Raji (cell line): ENCODE measurements around the gene DENND1A.

Source experiments
- POLR2A ChIP-seq: IDR thresholded peaks from 2 replicates; pipeline ENCODE4 v1.6.1; 2011; ENCODE audit warnings: low read depth, low read length, control low read depth; ENCODE audit not compliant: insufficient read depth

DENND1A gene

DNA sequence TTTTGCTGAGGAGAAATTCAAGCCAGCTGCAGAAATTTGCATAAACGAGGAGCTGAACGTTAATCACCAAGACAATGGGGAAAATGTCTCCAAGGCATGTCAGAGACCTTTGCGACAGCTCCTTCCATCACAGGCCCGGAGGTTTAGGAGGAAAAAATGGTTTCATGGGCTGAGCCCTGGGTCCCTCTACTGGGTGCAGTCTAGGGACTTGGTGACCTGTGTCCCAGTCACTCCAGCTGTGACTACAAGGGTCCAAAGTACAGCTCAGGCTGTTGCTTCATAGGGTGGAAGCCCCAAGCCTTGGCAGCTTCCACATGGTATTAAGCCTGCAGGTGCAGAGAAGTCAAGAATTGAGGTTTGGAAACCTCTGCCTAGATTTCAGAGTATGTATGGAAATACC lies 207.5 kb downstream of the DENND1A start:
- TF ChIP-seq POLR2A: no peak

DNA sequence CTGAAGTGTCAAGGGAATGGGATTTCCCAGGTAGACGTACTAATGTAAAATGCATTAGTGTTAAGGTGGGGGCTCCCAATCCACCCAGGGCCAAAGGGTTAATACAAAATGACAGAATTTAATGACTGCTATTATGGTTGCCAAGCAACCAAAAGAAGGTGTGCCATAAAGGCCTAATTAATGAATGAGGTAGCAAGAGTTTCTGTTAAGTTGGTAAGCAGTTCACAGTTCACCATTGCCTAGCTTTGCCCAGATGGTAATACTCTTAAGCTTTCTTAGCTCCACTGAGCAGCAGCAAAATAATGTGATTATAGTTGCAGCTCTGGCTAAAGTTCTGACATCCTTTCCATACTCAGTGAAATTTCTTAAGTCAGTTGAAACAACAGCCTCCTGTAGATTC lies 211.7 kb downstream of the DENND1A start:
- no peak for TF ChIP-seq POLR2A

DNA sequence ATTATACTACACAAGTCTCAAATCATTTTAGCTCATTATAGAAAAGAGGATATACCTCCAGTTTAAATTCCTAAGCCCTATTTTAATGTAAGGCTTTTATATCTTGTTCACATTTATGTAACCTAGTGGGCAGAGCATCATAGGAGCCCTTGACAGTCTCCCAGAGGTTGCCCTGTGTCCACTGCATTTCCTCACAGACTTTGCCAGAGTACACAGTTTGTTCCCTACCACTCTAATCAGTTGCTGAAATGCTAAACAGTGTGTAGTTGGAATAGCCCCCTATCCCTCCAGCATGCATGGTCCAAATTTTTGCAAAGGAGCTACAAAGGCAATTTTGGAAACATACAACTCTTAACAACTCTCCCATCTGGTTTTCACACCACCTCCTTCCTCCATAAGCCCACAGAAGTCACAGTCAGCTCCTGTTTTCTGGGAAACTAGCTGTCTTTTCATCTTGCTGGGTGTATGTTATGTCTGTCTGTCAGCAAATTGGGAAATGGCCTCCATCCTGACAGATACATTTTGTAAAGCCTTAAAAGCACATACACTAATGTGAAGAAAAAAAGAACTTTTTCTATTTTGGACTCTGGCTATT lies 212.2 kb downstream of the DENND1A start:
- no peak for TF ChIP-seq POLR2A

DNA sequence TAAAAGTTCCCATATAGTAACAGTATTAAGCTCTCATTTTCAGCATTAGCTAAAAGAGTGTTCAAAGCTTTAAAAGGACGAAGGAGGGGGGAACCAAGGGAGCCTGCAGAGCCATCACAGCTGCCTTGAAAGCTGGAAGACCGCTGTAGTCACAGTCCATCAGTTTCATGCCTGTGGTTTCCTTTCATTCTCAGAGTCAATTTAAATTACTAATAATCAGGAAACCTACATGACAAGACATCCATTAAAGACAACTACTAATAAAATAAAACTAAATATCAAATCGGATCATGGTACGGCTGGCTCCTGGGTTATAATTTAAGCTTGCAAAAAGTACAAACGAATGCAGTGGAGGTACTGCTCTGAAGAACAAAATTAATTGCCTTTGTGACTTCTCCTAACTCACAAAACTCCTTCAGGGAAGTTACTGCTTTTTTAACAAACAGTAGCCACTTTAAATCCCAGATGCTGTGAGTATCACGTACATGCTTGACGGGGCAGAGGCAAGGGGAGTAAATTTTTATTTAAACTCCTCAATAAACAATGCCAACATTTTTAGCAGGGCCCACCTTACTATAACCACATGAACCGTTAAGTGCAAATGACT lies 213.5 kb downstream of the DENND1A start:
- no peak for TF ChIP-seq POLR2A

DNA sequence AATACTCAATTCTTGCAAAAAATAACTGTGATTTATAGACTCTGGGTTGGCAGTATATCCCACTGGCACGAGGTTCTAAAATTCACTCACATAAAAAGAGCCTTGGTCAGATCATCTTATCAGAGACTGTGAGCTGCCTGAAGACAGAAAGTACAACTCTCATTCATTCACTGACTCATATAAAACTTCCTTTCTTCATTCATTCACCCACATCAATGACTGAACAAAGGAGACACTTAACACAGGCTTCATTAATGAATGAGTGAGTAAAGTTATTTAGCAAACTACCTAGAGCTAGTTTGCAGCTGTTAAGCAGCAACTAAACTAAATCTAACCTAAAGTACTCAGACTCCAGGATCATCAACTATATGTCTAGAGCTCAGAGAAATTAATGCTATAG lies 214.7 kb downstream of the DENND1A start:
- TF ChIP-seq POLR2A: no peak

DNA sequence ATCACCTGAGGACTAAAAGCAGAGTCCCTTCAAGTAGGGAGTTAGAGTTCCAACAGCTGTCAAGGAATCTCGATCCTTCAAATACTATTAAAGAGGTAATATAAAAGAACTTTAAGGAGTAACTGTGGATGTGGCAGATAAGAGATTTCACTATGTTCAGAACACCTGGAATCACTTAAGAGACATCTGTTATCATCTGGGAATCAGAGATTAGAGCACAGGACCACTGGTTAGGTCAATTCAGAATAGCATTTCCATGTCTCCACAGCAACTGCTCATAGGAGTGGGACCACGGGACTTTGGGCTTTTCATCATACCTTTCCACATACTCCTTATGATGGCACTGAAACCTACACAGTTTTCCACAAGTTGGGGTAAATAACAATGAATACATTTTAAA lies 216.6 kb downstream of the DENND1A start:
- no peak for TF ChIP-seq POLR2A

DNA sequence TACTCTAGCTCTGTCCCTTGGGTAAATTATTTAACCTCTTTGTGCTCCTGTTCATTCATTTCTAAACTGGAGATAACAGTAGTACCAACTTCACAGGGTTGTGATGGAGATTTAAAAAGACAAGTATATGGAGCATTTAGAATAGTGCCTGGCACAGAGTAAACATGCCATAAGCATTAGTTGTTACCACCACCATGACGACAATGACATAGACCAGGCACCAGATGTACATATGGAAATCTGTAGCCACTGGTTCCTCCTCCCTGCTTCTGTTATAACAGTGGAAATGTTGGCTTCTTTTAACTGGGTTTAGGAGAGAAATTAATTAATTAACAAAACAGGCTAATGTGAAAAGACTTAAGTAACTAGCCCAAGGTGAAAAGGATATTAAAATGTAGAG lies 217.5 kb downstream of the DENND1A start:
- TF ChIP-seq POLR2A: no peak

DNA sequence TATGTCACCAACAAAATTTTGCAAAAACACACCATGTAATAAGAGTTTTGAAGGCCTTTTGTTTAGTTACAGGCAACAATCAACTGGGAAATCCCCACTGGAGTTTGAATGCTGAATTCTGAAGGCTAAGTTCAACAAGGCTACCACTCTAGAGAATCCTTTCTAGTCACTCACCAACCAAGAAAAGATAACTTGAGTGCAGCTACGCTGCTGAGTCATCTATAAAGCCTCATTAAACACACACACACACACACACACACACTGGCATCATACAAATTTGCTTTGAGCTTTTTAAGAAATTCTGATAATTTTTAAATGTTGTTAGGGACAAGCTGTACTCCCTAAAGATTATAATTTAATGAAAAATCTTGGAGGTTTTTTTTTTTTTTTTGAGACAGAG lies 219.6 kb downstream of the DENND1A start:
- TF ChIP-seq POLR2A: no peak

DNA sequence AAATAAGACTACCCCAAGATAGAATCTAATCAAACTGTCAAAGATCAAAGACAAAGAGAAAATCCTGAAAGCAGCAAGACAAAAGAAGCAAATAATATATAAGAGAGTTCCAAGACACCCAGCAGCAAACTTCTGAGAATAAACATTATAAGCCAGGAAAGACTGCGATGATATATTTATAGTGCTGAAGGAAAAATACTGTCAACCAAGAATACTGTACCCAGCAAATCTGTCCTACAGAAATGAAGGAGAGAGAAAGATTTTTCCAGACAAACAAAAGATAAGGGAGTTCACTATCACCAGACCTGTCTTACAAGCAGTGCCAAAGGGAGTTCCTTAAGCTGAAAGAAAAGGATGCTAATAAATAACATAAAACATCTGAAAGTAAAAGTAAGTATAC lies 227.4 kb downstream of the DENND1A start:
- TF ChIP-seq POLR2A: no peak

DNA sequence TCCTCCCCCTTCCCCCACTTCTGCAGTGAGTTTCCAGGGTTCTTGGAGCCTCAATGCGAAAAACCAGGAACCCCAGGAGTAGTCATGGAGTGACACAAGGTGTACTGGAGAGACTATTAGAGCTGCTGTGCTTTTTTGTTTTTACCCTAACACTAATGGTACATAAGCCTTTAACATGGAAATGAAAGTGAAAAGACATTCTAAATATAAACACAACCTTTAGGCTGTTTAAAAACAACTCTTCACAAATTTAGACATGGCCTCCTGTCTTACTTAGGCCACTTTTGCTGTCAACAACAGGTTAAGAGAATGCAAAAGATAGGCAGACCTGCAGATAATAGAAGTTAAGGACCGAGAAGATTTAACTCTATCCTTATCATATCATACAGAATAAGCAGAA lies 232.2 kb downstream of the DENND1A start:
- no peak for TF ChIP-seq POLR2A

DNA sequence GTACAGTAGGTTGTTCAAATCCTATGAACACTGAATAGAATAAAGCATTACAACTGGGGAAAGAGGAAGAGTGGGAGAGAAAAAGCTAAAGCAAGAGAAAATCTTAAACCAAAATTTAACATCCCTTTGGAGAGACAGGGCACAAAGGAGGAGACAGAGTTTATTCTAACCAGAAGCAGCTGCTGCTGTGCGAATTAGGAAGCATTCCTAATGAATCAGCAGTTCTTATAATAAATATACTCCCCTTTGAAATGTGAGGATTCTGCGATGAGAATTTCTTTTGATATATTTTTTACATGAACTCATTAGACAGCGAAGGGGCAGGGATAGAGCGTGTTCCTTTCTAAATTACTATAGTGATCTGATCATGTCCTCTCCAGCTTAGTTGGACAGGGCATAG lies 233.4 kb downstream of the DENND1A start:
- no peak for TF ChIP-seq POLR2A

DNA sequence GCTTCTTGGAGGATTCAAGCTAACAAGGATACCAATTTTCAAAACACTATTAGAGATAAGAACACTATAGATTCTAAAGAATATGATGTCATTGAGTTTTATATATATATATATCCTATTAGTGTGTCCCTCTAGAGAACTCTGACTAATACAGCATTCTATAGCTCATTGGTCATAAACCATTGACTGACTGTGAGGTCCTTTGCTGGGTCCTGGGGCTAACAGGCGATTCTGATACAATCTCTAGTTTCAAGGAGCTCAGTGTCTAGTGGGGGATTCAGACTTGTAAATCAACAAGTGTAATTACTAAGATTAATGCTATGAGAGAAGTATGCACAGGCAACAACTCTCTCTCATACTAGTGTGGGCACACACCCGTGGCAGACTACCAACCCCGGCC lies 234.5 kb downstream of the DENND1A start:
- no peak for TF ChIP-seq POLR2A

DNA sequence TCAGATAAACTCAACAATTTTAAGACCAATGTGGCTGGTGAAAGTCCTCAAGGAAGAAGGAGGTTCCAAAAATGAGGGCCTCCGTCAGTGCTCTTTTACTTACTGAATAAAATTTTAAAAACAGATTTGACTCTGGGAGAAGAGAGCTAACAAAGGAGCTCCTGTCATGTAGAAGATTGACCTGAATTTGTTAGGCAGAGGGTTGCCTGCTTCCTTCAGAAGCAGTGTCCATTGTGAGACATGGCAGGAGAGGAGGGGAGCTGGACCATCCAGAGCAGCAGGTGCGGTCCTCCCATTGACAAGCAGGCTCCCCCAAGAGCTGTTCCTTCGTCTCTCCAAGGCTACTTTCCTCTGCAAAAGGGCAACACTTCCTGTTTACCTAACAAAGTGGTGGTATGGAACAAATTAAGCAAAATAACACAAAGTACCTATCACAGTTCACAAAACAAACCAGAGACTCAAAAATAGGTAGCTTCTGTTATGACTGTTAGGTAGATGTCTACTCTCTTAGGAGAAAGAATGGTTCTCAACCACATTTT lies 238.1 kb downstream of the DENND1A start:
- TF ChIP-seq POLR2A: no peak

DNA sequence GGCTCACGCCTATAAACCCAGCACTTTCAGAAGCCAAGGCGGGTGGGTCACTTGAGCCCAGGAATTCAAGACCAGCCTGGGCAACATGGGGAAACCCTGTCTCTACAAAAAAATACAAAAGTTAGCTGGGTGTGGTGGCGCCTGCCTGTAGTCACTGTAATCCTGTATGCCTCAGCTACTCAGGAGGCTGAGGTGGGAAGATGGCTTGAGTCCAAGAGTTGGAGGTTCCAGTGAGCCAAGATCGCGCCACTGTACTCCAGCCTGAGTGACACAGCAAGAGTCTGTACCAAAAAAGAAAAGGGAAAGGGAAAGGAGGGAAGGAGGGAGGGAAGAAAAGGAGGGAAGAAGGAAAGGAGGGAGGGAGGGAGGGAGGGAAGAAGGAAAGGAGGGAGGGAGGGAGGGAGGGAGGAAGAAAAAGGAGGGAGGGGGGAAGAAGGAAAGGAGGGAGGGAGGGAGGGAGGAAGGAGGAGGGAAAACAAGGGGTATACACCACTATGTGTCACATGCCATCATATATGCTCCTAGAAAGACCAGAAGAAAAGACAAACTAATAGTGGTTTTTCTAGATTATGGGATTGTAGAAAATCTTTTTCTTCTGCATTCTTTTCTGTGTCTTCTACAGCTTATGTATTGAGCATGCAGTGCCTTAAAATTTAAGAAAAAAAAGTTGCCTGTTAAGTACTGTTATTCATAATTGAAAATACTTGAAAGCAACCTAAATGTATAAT lies 240.1 kb downstream of the DENND1A start:
- no peak for TF ChIP-seq POLR2A

DNA sequence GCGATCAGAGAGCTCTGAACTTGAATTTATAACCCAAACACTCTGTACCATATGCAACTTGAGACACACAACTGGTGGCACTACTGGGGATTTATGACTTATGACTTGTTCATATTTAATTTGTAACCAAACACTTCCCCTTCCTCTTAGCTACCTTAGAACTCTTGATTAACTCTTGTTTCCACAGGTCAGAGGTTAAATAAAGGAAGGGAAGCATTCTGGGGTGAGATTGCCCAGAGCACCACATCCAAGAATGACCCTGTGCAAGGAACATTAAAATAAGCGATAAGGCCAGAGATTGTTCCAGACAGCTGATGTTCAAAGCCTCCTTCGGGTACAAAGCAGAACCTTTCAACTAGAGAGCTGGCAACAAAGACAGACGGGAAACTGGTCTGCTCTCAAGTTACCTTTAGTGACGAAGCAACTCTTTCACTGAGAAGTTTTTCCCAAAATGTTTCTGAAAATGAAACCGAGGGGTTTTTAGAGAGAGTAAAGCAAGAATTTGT lies 242.6 kb downstream of the DENND1A start:
- TF ChIP-seq POLR2A: no peak

DNA sequence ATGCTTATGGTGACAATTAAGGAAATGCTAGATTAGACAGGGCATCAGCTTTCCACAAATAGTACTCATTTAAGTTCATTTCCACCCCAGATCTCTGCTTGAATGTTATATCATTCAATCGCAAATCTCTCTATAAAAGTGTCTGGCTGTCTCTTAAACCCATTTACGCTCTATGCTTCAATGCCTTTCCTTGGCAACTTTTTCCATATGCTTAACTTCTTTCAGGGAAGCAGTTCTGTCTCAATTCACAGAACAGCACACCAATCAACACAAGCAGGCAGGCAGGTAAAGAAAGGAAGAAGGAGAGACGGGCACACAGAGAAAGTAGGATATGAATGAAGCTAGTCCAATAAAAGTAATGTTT lies 243.1 kb downstream of the DENND1A start:
- TF ChIP-seq POLR2A: no peak
